Gastroesophageal sphincter (tissue), 2 donors: Measurements from ENCODE around the gene BRS3.

Experiments
- EP300 ChIP-seq: sonication (generic); formaldehyde crosslinking; IDR thresholded peaks from one replicate; pipeline ENCODE4 v1.6.1; 2017; ENCODE audit warnings: antibody characterized with exemption, mild to moderate bottlenecking
- POLR2A ChIP-seq, 2 donors: fragments of 450-650 bp; IDR thresholded peaks; one replicate each; pipeline ENCODE4 v1.6.1; 2017; ENCODE audit warnings: antibody characterized with exemption in 2 of 2, mild to moderate bottlenecking in 2 of 2, moderate library complexity in 1 of 2

DNA sequence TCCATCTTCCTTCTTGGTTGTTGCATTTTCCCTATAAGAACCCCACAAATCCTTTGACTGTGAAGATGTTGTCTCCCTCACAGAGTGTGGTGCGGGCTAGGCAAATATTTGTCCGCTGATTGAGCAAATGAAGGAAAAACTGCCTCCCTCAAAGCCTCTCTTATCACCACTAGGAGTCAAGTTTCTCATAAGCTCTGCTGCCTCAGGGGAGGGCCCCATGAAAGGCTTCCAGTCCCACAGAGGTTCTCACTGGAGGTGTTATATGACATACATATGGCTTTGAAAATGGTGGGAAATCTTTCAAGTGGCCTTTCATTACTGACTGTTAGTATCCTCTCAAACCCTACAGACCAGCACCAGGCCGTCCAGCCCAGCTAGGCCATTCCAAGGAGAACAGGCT lies 53.5 kb downstream of the BRS3 start:
- TF ChIP-seq EP300 = no peak
- TF ChIP-seq POLR2A (IDR thresholded peaks at IDR 0.05) = no peak
